Common myeloid progenitor, CD34-positive (primary cell): ENCODE data around the gene TIMP4. TPM values are rescaled to one million over a fixed set of nuclear protein-coding genes. Genes with fewer than 3 reads are reported as not detected.

Source experiments
- CTCF ChIA-PET: fragments of 350-600 bp; sonication (Branson Sonifier 250); formaldehyde crosslinking; loops from one replicate; lab custom pipeline; 2021; ENCODE audit warnings: antibody characterized with exemption; lab: Charles Lee
- POLR2A ChIA-PET: fragments of 350-600 bp; sonication (Branson Sonifier 250); formaldehyde crosslinking; loops from one replicate; lab custom pipeline; 2021; ENCODE audit warnings: antibody characterized with exemption; lab: Charles Lee
- DNase-seq, 3 donors: peaks; one replicate each; pipeline versions ENCODE4 v3.0.0 to v3.0.0-alpha.2; 2013
- H3K27ac ChIP-seq, 2 experiments: 1 replicate in 1 of 2; 2 replicates in 1 of 2; pipeline ENCODE4 v1.7.0; 2013; ENCODE audit warnings: inconsistent platforms in 2 of 2, low read length in 2 of 2, mild to moderate bottlenecking in 2 of 2, low read depth in 1 of 2, moderate library complexity in 1 of 2; ENCODE audit not compliant: severe bottlenecking in 2 of 2, insufficient read depth in 1 of 2, poor library complexity in 1 of 2
- H3K27me3 ChIP-seq, 5 experiments: replicated peaks in 2 of 5; 1 replicate in 3 of 5; 2 replicates in 2 of 5; pipeline versions ENCODE4 v1.6.1 to v1.7.0; 2013; ENCODE audit warnings: low read length in 4 of 5, mild to moderate bottlenecking in 2 of 5, moderate library complexity in 2 of 5, inconsistent platforms in 1 of 5; ENCODE audit not compliant: insufficient read depth in 5 of 5, control insufficient read depth in 4 of 5
- H3K36me3 ChIP-seq, 4 experiments: 1 replicate in 2 of 4; 2 replicates in 2 of 4; pipeline versions ENCODE4 v1.6.1 to v1.7.0; 2013; ENCODE audit warnings: low read length in 3 of 4, control low read depth in 1 of 4, mild to moderate bottlenecking in 1 of 4; ENCODE audit not compliant: control insufficient read depth in 4 of 4, insufficient read depth in 4 of 4
- H3K4me1 ChIP-seq, 4 experiments: 1 replicate in 3 of 4; 2 replicates in 1 of 4; pipeline versions ENCODE4 v1.6.1 to v1.7.1; 2013; ENCODE audit warnings: low read length in 3 of 4, mild to moderate bottlenecking in 3 of 4, control low read depth in 1 of 4, inconsistent platforms in 1 of 4, moderate library complexity in 1 of 4; ENCODE audit not compliant: control insufficient read depth in 4 of 4, insufficient read depth in 4 of 4; ENCODE audit errors: control extremely low read depth in 1 of 4
- H3K4me3 ChIP-seq, 7 experiments: 1 replicate in 4 of 7; 2 replicates in 3 of 7; pipeline versions ENCODE4 v1.5.1 to v1.7.0; 2013; ENCODE audit warnings: mild to moderate bottlenecking in 7 of 7, low read length in 6 of 7, moderate library complexity in 6 of 7, inconsistent platforms in 2 of 7, low read depth in 2 of 7, control low read depth in 1 of 7; ENCODE audit not compliant: insufficient read depth in 4 of 7, control insufficient read depth in 1 of 7; ENCODE audit errors: extremely low read depth in 1 of 7
- H3K9me3 ChIP-seq, 5 experiments: 1 replicate in 4 of 5; 2 replicates in 1 of 5; pipeline versions ENCODE4 v1.6.1 to v1.7.1; 2013; ENCODE audit warnings: low read length in 4 of 5, mild to moderate bottlenecking in 2 of 5, inconsistent platforms in 1 of 5, low read depth in 1 of 5, moderate library complexity in 1 of 5; ENCODE audit not compliant: control insufficient read depth in 4 of 5, insufficient read depth in 2 of 5; ENCODE audit errors: control extremely low read depth in 1 of 5
- WGBS: methylation state at CpG from one replicate; pipeline ENCODE4 v1.1.5; 2013; ENCODE audit not compliant: insufficient coverage; 5-methylcytosine and 5-hydroxymethylcytosine counted together
- polyA plus RNA-seq: library from polyadenylated mRNA; unstranded; fragments of 120-200 nt; gene quantifications from one replicate; pipeline ENCODE4 v1.2.1, GENCODE V29; 2013

TIMP4 gene
- polyA plus RNA-seq: not detected

GRCh38 chr3:12158387-12159226 lies at the start of gene TIMP4:
Gene TIMP4 (minus strand): TSS chr3:12158912. CDS start chr3:12158840, 72 bp downstream.
- CTCF ChIA-PET: interaction anchor here (1.1 to 1.3 kb wide), 3 partner anchors 14 to 19 kb away, joined by 4 to 5 read pairs (median 4); no protein-coding TSS in a partner anchor
- H3K27me3 ChIP-seq: peaks cover 0 to 38% (median 17%) of the 10 kb centered on the region in 5 experiments

GRCh38 chr3:12205171-12205570 lies 46.5 kb upstream of the TIMP4 start:
- ChIA-PET POLR2A (no interaction called here), CTCF (interaction anchor here (1.0 kb wide), 1 partner anchor 29 kb away, joined by 3 read pairs; no protein-coding TSS in a partner anchor)
- Histone ChIP-seq H3K9me3 (peaks cover 0 to 4% (median 0%) of the 10 kb centered on the region in 5 experiments), H3K4me1 (no peaks in the 10 kb centered on the region), H3K27ac (no peak overlapping the region), H3K4me3 (no peak overlapping the region), H3K36me3 (no peaks in the 10 kb centered on the region), H3K27me3 (no peaks in the 10 kb centered on the region)
- DNase-seq: no peak
- WGBS: 100% methylated on average over 2 of the region's 4 CpGs

More at GRCh38 chr3:12158387-12159226, at the start of gene TIMP4:
- Histone ChIP-seq H3K4me3 (peak within 1 kb of the TSS in 4 of 7 experiments; percentile 12 to 59 (median 26)), H3K9me3 (no peaks in the 10 kb centered on the region), H3K36me3 (no peaks in the 10 kb centered on the region), H3K27ac (no peak within 1 kb of the TSS), H3K4me1 (peaks cover 0 to 7% (median 6%) of the 10 kb centered on the region in 4 experiments)
- peak in 2 of 3 donors; percentile 23 to 50 for DNase-seq
- 27% methylated on average over 31 of the region's 34 CpGs for WGBS
- POLR2A ChIA-PET: no interaction called here

GRCh38 chr3:12201813-12202212 lies 43.1 kb upstream of the TIMP4 start:
- peaks cover 0 to 3% (median 0%) of the 10 kb centered on the region in 4 experiments for H3K4me1 ChIP-seq
- no peaks in the 10 kb centered on the region for H3K27me3 ChIP-seq
- no CpG with 5 or more reads among the region's 2 CpGs for WGBS
- no peak for DNase-seq
- no peak overlapping the region for H3K4me3 ChIP-seq
- ChIA-PET POLR2A (no interaction called here), CTCF (no interaction called here)
- H3K9me3 ChIP-seq: no peaks in the 10 kb centered on the region
- no peak overlapping the region for H3K27ac ChIP-seq
- H3K36me3 ChIP-seq: no peaks in the 10 kb centered on the region

- Histone ChIP-seq H3K4me3 (no peak overlapping the region), H3K36me3 (no peaks in the 10 kb centered on the region), H3K4me1 (peaks cover 4 to 24% (median 12%) of the 10 kb centered on the region in 4 experiments), H3K27ac (no peak overlapping the region), H3K27me3 (no peaks in the 10 kb centered on the region), H3K9me3 (no peaks in the 10 kb centered on the region)
- WGBS: 74% methylated on average over 3 of the region's 5 CpGs
- DNase-seq: no peak
- POLR2A ChIA-PET: no interaction called here
- CTCF ChIA-PET: no interaction called here
Observed at GRCh38 chr3:12198301-12198700, 39.6 kb upstream of the TIMP4 start.

- Histone ChIP-seq H3K4me1 (peaks cover 4 to 31% (median 16%) of the 10 kb centered on the region in 4 experiments), H3K36me3 (no peaks in the 10 kb centered on the region), H3K27me3 (no peaks in the 10 kb centered on the region), H3K4me3 (no peak overlapping the region), H3K27ac (no peak overlapping the region), H3K9me3 (no peaks in the 10 kb centered on the region)
- CTCF ChIA-PET: no interaction called here
- no peak for DNase-seq
- POLR2A ChIA-PET: no interaction called here
Observed at GRCh38 chr3:12197475-12197874, 38.8 kb upstream of the TIMP4 start.

GRCh38 chr3:12196684-12197083 lies 38.0 kb upstream of the TIMP4 start:
- no peak overlapping the region for H3K27ac ChIP-seq
- POLR2A ChIA-PET: no interaction called here
- H3K36me3 ChIP-seq: no peaks in the 10 kb centered on the region
- no peak overlapping the region for H3K4me3 ChIP-seq
- DNase-seq: no peak
- CTCF ChIA-PET: no interaction called here
- no peaks in the 10 kb centered on the region for H3K27me3 ChIP-seq
- no peaks in the 10 kb centered on the region for H3K9me3 ChIP-seq
- peaks cover 4 to 36% (median 16%) of the 10 kb centered on the region in 4 experiments for H3K4me1 ChIP-seq
- WGBS: 100% methylated on average over 1 of the region's 3 CpGs

- no peak overlapping the region for H3K27ac ChIP-seq
- peaks cover 4 to 44% (median 16%) of the 10 kb centered on the region in 4 experiments for H3K4me1 ChIP-seq
- H3K9me3 ChIP-seq: no peaks in the 10 kb centered on the region
- DNase-seq: no peak
- WGBS: 100% methylated on average over 4 of the region's 4 CpGs
- no peaks in the 10 kb centered on the region for H3K36me3 ChIP-seq
- H3K4me3 ChIP-seq: no peak overlapping the region
- ChIA-PET CTCF (interaction anchor here (0.6 kb wide), 1 partner anchor 88 kb away, joined by 3 read pairs; no protein-coding TSS in a partner anchor), POLR2A (interaction anchor here (0.6 kb wide), 1 partner anchor 96 kb away, joined by 3 read pairs; no protein-coding TSS in a partner anchor)
- H3K27me3 ChIP-seq: no peaks in the 10 kb centered on the region
Observed at GRCh38 chr3:12195231-12195630, 36.5 kb upstream of the TIMP4 start.
